ENCODE data around the gene ARVCF. TPM values are rescaled to one million over a fixed set of nuclear protein-coding genes. Genes with fewer than 3 reads are reported as not detected.

ARVCF gene
- total RNA-seq, 1 donor from 2014 or later = 109 TPM

DNA sequence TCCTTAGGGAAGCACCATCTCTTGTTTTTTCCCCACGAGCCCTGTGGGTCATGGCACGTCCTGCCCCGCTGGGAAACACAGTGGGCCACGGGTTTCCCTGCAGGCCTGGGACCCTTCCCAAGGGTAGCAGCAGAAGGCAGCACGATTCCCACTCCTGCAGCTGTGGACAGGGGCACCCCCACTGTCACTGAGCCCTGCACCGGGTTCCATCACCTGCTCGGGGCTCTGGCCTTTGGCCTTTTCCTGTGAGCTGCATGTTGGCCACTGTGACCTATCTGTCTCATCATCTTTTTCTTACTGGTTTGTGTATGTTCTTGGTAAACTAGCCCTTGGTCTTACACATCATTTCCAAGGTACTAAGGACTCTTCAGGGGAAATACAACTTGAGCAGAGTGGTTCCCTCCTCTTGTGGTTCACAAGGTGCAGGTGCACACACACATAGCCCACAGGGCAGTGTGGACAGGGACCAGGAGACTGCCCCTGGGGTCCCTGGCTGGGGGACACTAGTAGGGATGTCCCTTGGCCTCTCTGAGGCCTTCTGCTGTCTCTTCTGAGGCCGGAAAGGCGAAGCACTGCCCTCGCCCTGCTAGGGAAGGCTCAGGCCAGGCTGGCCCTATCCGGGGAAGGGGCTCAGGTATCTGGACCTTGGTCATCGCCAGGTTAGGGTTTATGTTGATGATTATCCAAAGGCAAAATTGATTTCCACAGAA is 56.0 kb downstream of the ARVCF start:
- TF ChIP-seq, protein P1, sequence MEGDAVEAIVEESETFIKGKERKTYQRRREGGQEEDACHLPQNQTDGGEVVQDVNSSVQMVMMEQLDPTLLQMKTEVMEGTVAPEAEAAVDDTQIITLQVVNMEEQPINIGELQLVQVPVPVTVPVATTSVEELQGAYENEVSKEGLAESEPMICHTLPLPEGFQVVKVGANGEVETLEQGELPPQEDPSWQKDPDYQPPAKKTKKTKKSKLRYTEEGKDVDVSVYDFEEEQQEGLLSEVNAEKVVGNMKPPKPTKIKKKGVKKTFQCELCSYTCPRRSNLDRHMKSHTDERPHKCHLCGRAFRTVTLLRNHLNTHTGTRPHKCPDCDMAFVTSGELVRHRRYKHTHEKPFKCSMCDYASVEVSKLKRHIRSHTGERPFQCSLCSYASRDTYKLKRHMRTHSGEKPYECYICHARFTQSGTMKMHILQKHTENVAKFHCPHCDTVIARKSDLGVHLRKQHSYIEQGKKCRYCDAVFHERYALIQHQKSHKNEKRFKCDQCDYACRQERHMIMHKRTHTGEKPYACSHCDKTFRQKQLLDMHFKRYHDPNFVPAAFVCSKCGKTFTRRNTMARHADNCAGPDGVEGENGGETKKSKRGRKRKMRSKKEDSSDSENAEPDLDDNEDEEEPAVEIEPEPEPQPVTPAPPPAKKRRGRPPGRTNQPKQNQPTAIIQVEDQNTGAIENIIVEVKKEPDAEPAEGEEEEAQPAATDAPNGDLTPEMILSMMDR (conservative IDR thresholded peaks at IDR 0.05; ENCODE audit: low read depth, low read length) = no peak
- no peak for DNase-seq (ENCODE audit: low read depth)
- H3K4me3 ChIP-seq (ENCODE audit: low read depth, low read length) = no peak overlapping the region

DNA sequence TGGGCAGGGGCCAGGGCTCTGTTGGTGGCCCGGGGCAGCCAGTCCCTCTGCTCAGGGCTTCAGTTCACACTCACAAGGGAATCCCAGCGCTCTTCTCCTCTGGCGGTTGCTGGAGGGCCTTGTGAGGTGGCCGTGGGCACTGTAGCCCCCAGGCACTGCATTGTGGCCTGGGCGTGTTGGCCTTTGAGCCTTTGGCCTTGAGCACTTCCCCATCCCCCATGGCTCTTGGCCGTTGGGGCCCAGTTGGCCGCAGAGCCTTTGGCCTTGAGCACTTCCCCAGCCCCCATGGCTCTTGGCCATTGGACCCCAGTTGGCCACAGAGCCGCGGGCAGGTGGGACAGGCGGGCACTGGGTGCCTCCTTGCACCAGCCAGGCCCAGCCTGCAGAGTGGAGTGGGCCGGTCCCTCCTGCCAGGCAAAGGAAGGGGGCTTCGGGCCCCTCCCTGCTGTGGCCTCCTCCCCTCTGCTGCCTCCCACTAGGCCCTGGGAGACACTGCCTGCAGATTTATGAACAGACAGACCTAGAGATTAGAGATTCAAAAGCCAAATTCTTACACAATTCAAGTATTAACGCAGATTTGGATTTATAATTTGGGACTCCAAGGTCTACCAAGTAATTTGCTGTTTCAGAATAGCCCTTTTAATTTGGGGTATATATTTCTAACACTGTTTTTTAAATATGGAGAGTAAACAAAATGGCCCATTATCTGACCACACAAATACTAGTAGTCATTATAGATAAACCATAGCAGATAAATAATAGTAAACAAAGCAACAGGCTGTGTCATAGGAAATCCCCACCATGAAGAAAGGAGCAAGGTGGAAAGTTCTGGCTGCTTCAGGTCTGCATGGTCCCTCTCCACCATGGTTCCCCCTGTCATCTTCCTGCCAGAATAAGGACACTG is 56.8 kb downstream of the ARVCF start:
- TF ChIP-seq, protein P1 (conservative IDR thresholded peaks at IDR 0.05; ENCODE audit: low read depth, low read length) = no peak
- H3K4me3 ChIP-seq (ENCODE audit: low read depth, low read length) = peak overlapping the region; percentile 55
- DNase-seq (ENCODE audit: low read depth) = no peak

DNA sequence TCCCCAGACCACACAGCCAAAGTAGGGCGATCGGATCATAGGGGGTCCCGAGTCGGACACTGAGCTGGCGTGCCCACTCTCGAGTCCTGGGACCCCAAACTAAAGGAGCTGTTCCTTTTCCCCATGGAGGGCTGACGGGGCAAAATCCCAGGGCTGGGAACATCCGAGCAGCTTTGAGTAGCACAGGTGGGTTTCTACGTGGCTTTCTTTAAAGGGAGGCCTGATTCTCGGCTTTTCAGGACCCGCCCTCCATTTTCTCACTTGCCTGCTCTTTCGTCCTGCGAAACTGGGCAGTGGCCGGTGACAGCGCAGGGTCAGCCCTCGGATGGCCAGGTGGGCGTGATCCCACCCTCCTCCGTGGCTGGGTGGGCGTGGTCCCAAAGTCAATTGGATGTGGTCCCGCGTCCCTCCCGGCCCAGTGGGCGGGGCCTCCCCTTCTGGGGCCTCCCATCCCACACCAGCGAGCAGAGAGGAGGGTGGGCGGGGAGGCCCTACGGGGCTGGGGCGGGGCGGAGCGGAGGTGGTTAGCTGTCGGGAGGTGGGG is 57.5 kb downstream of the ARVCF start:
- TF ChIP-seq, protein P1 (conservative IDR thresholded peaks at IDR 0.05; ENCODE audit: low read depth, low read length) = no peak
- no peak for DNase-seq (ENCODE audit: low read depth)
- H3K4me3 ChIP-seq (ENCODE audit: low read depth, low read length) = peak overlapping the region; percentile 55

DNA sequence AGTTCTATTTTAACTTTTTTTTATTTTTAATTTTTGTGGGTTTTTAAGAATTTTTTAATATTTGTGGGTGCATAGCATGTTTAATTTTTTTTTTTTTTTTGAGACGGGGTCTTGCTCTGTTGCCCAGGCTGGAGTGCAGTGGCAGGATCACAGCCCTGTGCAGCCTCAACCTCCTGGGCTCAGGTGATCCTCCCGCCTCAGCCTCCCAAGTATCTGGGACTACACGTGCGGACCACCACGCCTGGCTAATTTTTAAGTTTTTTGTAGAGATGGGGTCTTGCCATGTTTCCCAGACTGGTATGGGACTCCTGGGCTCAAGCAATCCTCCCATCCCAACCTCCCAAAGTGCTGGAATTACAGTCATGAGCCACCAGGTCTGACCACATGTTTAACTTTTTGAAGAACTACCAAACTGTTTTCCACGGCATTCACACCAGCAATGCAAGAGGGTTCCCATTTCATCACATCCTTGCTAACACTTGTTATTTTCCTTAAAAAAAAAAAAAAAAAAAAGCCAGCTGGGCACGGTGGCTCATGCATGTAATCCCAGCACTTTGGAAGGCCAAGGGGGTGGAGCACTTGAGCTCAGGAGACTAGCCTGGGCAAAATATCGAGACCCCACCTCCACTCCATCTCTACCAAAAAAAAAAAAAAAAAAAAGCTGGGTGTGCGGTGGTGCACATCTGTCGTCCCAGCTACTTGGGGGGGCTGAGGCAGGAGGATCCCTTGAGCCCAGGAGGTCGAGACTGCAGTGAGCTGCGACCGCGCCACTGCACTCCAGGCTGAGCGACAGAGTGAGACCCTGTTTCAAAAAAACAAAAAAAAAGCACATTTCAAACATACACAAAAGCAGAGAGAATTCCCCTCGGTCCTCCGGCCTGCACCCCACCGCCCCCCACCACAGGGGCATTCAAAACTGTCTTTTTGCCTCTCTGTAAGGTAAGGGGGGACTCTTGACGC is 58.3 kb downstream of the ARVCF start:
- H3K4me3 ChIP-seq (ENCODE audit: low read depth, low read length) = peak overlapping the region; percentile 55
- TF ChIP-seq, protein P1 (conservative IDR thresholded peaks at IDR 0.05; ENCODE audit: low read depth, low read length) = no peak
- DNase-seq (ENCODE audit: low read depth) = no peak

DNA sequence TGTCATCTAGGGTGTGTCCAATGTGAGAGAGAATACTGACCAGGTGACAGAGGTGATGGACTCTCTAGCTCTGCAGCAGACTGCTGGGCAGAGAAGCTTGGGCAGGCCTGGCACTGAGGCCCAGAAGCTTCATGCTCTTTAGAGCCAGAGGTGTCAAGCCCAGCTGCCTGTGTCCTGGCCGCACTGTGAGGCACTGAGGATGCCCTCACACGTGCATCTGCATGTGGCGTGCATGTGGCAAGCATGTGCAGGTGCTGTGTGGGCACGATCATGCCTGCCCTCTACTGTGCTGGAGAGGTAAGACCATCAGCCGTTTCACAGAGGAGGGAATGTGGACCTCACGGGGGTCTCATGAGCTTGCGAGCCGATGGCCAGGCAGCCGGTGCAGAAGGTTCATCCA is 59.2 kb downstream of the ARVCF start:
- DNase-seq (ENCODE audit: low read depth) = no peak
- TF ChIP-seq, protein P1 (conservative IDR thresholded peaks at IDR 0.05; ENCODE audit: low read depth, low read length) = peak; percentile 9
- no peak overlapping the region for H3K4me3 ChIP-seq (ENCODE audit: low read depth, low read length)
